Adrenal gland (tissue), 5 donors: ENCODE data around the gene NELFCD.

ENCODE experiments used
- POLR2A ChIP-seq, 2 donors: fragments of 450-650 bp; IDR thresholded peaks; one replicate each; pipeline ENCODE4 v1.6.1; 2017; ENCODE audit warnings: antibody characterized with exemption in 2 of 2, mild to moderate bottlenecking in 2 of 2, moderate library complexity in 1 of 2
- TF ChIP-seq, protein P1 (sequence below), 6 experiments: fragments of 450-650 bp in 4 of 6; fragments of 200-600 bp in 2 of 6; sonication (generic) in 1 of 6; IDR thresholded peaks; 1 replicate in 5 of 6; 2 replicates in 1 of 6; pipeline versions ENCODE4 v1.5.1 to v1.8.0; 2016 to 2021; ENCODE audit warnings: antibody characterized with exemption in 6 of 6, mild to moderate bottlenecking in 2 of 6, moderate library complexity in 1 of 6
- donor health status: DM: no; HTN: no; CAD: no.

DNA sequence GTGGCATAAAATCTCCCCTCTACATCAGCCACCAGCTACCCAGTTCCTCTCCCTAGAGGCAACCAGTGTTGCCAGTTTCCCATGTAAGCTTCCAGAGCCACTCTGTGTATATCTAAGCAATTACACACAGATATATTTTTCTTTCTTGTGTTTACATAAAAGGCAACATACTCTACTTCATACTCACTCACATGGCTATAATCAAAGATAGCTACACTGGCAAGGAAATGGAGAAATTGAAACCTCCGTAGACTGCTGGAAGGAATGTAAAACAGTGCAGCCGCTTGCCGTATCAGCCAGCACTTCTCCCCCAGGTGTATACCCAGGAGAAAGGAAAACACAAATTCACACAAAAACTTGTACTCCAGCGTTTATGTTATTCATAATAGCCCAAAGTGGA is 38.5 kb upstream of the NELFCD start:
- TF ChIP-seq POLR2A (IDR thresholded peaks at IDR 0.05), result no peak
- TF ChIP-seq, protein P1, sequence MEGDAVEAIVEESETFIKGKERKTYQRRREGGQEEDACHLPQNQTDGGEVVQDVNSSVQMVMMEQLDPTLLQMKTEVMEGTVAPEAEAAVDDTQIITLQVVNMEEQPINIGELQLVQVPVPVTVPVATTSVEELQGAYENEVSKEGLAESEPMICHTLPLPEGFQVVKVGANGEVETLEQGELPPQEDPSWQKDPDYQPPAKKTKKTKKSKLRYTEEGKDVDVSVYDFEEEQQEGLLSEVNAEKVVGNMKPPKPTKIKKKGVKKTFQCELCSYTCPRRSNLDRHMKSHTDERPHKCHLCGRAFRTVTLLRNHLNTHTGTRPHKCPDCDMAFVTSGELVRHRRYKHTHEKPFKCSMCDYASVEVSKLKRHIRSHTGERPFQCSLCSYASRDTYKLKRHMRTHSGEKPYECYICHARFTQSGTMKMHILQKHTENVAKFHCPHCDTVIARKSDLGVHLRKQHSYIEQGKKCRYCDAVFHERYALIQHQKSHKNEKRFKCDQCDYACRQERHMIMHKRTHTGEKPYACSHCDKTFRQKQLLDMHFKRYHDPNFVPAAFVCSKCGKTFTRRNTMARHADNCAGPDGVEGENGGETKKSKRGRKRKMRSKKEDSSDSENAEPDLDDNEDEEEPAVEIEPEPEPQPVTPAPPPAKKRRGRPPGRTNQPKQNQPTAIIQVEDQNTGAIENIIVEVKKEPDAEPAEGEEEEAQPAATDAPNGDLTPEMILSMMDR (IDR thresholded peaks at IDR 0.05), result no peak
